Astrocyte of the cerebellum (primary cell): ENCODE results near the gene ITSN1.

Experiments
- DNase-seq: peaks from one replicate; pipeline ENCODE4 v3.0.0-alpha.2; 2011; ENCODE audit warnings: low read depth
- H3K4me3 ChIP-seq: 2 replicates; pipeline ENCODE4 v1.5.1; 2011; ENCODE audit warnings: mild to moderate bottlenecking, low read depth, low read length, moderate library complexity
- CTCF ChIP-seq: IDR thresholded peaks from 2 replicates; pipeline ENCODE4 v1.5.1; 2012; ENCODE audit warnings: low read length, low read depth, moderate library complexity, mild to moderate bottlenecking; ENCODE audit errors: missing control alignments
- in situ Hi-C: cut with HindIII; loops from 2 replicates; pipeline ENCODE4 v1.10.0; 2017; ENCODE audit warnings: low sequenced_read_pairs

ITSN1 gene

GRCh38 chr21:33686386-33686785, 44.1 kb downstream of the ITSN1 start:
- no peak for DNase-seq
- no peak for TF ChIP-seq CTCF
- in situ Hi-C loops = no loop called here
- H3K4me3 ChIP-seq = no peak overlapping the region

GRCh38 chr21:33687634-33688033, 45.3 kb downstream of the ITSN1 start:
- in situ Hi-C loops = no loop called here
- H3K4me3 ChIP-seq = no peak overlapping the region
- no peak for TF ChIP-seq CTCF
- DNase-seq = no peak

GRCh38 chr21:33688353-33688752, 46.1 kb downstream of the ITSN1 start:
- TF ChIP-seq CTCF = no peak
- no peak for DNase-seq
- in situ Hi-C loops = no loop called here
- H3K4me3 ChIP-seq = no peak overlapping the region

- H3K4me3 ChIP-seq = no peak overlapping the region
- TF ChIP-seq CTCF = no peak
- in situ Hi-C loops = no loop called here
- no peak for DNase-seq
Measured at GRCh38 chr21:33690874-33691273, 48.6 kb downstream of the ITSN1 start.

- H3K4me3 ChIP-seq = no peak overlapping the region
- in situ Hi-C loops = no loop called here
- no peak for TF ChIP-seq CTCF
- no peak for DNase-seq
Measured at GRCh38 chr21:33691945-33692603, 49.8 kb downstream of the ITSN1 start.

- in situ Hi-C loops = loop anchor here (5.0 kb wide), 1 partner anchor 96 kb away; no protein-coding TSS in a partner anchor
- no peak for TF ChIP-seq CTCF
- no peak for DNase-seq
- no peak overlapping the region for H3K4me3 ChIP-seq
Measured at GRCh38 chr21:33695813-33696212, 53.5 kb downstream of the ITSN1 start.
